Neutrophil (primary cell): Measurements from ENCODE around the gene SERPINA9.
"Not testable (repeated sequence)": the region's sequence is repeated elsewhere in the genome, so short reads cannot be mapped to it uniquely, and the experiment has no call there.

Source experiments
- H3K27ac ChIP-seq: fragments of 200-600 bp; sonication (generic); 2 replicates; pipeline ENCODE4 v1.5.1; 2016; ENCODE audit warnings: mild to moderate bottlenecking, moderate library complexity
- H3K27me3 ChIP-seq: fragments of 200-600 bp; sonication (generic); 2 replicates; pipeline ENCODE4 v1.6.0; 2016; ENCODE audit warnings: mild to moderate bottlenecking
- H3K36me3 ChIP-seq: fragments of 200-600 bp; sonication (generic); 2 replicates; pipeline ENCODE4 v1.5.1; 2017
- H3K4me1 ChIP-seq, 2 experiments: fragments of 200-600 bp in 1 of 2; sonication (generic) in 1 of 2; 1 replicate in 1 of 2; 2 replicates in 1 of 2; pipeline versions ENCODE4 v1.5.1 to v1.6.1; 2013 to 2016; ENCODE audit warnings: low read depth in 1 of 2, low read length in 1 of 2, mild to moderate bottlenecking in 1 of 2, moderate library complexity in 1 of 2; ENCODE audit not compliant: control insufficient read depth in 1 of 2, insufficient read depth in 1 of 2
- H3K4me3 ChIP-seq, 2 experiments: fragments of 200-600 bp in 1 of 2; sonication (generic) in 1 of 2; 1 replicate in 1 of 2; 2 replicates in 1 of 2; pipeline ENCODE4 v1.5.1; 2013 to 2016; ENCODE audit warnings: low read depth in 1 of 2, low read length in 1 of 2, mild to moderate bottlenecking in 1 of 2, moderate library complexity in 1 of 2
- H3K9me3 ChIP-seq: fragments of 200-600 bp; sonication (generic); 2 replicates; pipeline ENCODE4 v1.5.1; 2016
- TF ChIP-seq, protein P1 (sequence below): fragments of 200-600 bp; sonication (generic); IDR thresholded peaks from 2 replicates; pipeline ENCODE4 v1.5.1; 2016; ENCODE audit warnings: antibody characterized with exemption

Gene SERPINA9

GRCh38 chr14:94485944-94486841 lies 10.2 kb upstream of the SERPINA9 start:
- no peaks in the 10 kb centered on the region for H3K4me1 ChIP-seq
- no peaks in the 10 kb centered on the region for H3K36me3 ChIP-seq
- no peaks in the 10 kb centered on the region for H3K9me3 ChIP-seq
- peaks cover 40% of the 10 kb centered on the region for H3K27me3 ChIP-seq
- no peak overlapping the region for H3K4me3 ChIP-seq
- H3K27ac ChIP-seq: no peak overlapping the region
- TF ChIP-seq, protein P1, sequence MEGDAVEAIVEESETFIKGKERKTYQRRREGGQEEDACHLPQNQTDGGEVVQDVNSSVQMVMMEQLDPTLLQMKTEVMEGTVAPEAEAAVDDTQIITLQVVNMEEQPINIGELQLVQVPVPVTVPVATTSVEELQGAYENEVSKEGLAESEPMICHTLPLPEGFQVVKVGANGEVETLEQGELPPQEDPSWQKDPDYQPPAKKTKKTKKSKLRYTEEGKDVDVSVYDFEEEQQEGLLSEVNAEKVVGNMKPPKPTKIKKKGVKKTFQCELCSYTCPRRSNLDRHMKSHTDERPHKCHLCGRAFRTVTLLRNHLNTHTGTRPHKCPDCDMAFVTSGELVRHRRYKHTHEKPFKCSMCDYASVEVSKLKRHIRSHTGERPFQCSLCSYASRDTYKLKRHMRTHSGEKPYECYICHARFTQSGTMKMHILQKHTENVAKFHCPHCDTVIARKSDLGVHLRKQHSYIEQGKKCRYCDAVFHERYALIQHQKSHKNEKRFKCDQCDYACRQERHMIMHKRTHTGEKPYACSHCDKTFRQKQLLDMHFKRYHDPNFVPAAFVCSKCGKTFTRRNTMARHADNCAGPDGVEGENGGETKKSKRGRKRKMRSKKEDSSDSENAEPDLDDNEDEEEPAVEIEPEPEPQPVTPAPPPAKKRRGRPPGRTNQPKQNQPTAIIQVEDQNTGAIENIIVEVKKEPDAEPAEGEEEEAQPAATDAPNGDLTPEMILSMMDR: peak; percentile 97

DNA sequence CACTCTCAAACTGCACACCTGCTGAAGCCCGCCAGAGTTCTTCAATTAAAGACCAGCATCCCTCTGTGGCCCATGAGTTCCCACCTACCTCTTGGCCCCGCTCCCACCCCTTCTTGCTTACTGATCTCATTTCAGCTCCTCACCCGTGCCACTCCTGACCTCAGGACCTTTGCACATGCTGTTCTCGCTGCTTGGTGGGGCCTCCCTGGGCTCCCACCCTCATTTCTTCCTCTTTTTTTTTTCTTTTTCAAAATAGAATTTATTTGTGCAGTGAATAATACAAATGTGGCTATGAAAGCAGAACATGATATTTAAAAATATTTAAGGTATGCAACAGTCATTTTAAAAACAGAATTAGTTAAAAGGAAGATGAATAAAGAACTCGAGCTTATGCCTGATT lies 8.5 kb upstream of the SERPINA9 start:
- H3K4me3 ChIP-seq: no peak overlapping the region
- H3K36me3 ChIP-seq: no peaks in the 10 kb centered on the region
- TF ChIP-seq, protein P1: no peak
- H3K9me3 ChIP-seq: no peaks in the 10 kb centered on the region
- no peaks in the 10 kb centered on the region for H3K4me1 ChIP-seq
- H3K27me3 ChIP-seq: peaks cover 26% of the 10 kb centered on the region
- H3K27ac ChIP-seq: no peak overlapping the region

DNA sequence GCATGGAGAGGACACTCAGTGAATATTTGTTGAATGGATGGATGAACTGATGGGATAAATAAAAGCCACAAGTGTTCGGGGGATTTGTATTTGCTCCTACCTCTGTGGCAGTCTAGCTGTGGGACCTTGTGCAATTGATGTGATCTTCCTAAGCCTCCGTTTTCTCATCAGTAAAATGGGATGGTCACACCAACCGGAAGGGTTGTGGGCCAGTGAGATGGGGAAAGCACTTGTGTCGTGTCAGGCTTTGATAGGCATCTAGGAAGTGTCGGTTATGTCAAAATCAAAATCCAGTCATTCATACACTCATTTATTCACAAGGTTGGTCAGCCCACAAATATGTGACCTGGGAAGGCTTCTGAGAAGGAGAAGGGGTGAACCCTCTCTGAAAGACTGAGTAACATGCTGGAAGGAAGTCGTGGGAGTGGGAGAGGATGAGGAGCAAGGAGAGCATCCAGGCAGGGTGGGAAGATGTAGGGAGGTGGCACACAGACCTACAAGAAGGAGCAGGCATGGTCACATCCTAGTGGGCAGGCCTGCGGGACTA lies 7.8 kb upstream of the SERPINA9 start:
- H3K4me1 ChIP-seq: no peaks in the 10 kb centered on the region

GRCh38 chr14:94483071-94483451 lies 7.1 kb upstream of the SERPINA9 start:
- H3K4me1 ChIP-seq: no peaks in the 10 kb centered on the region
- H3K27me3 ChIP-seq: peaks cover 20% of the 10 kb centered on the region
- H3K27ac ChIP-seq: no peak overlapping the region
- H3K9me3 ChIP-seq: no peaks in the 10 kb centered on the region
- no peaks in the 10 kb centered on the region for H3K36me3 ChIP-seq
- no peak overlapping the region for H3K4me3 ChIP-seq
- TF ChIP-seq, protein P1: no peak

More for the DNA sequence above, 7.8 kb upstream of the SERPINA9 start:
- no peaks in the 10 kb centered on the region for H3K9me3 ChIP-seq
- TF ChIP-seq, protein P1: no peak
- H3K36me3 ChIP-seq: no peaks in the 10 kb centered on the region
- peaks cover 26% of the 10 kb centered on the region for H3K27me3 ChIP-seq
- no peak overlapping the region for H3K4me3 ChIP-seq
- no peak overlapping the region for H3K27ac ChIP-seq

GRCh38 chr14:94482132-94483070 lies 6.4 kb upstream of the SERPINA9 start:
- H3K36me3 ChIP-seq, H3K27ac ChIP-seq, H3K4me3 ChIP-seq, H3K4me1 ChIP-seq, H3K9me3 ChIP-seq: not testable (repeated sequence)
- H3K27me3 ChIP-seq: peaks cover 14% of the 10 kb centered on the region
